ENCODE measurements around the gene MCC.
A peak's percentile ranks its signal among the peaks of the same experiment; 100 is the strongest.

The MCC gene

GRCh38 chr5:113380807-113381326 is 107.4 kb downstream of the MCC start:
- no peak overlapping the region for H3K4me3 Mint-ChIP-seq
- H3K27me3 Mint-ChIP-seq, result peaks cover 10% of the 10 kb centered on the region

GRCh38 chr5:113379936-113380806 is 108.1 kb downstream of the MCC start:
- Mint-ChIP-seq H3K4me1 (peaks cover 6% of the 10 kb centered on the region), H3K4me3 (no peak overlapping the region), H3K27me3 (peaks cover 10% of the 10 kb centered on the region), H3K9me3 (no peaks in the 10 kb centered on the region), H3K27ac (no peak overlapping the region), H3K36me3 (no peaks in the 10 kb centered on the region)
- no peak for DNase-seq (ENCODE audit: low spot score in 2 of 2)
- ATAC-seq (ENCODE audit: low read depth), result no peak

More at GRCh38 chr5:113380807-113381326, 107.4 kb downstream of the MCC start:
- DNase-seq (ENCODE audit: low spot score in 2 of 2) (no peak), ATAC-seq (ENCODE audit: low read depth) (no peak)
- Mint-ChIP-seq H3K4me1 (peaks cover 6% of the 10 kb centered on the region), H3K36me3 (no peaks in the 10 kb centered on the region), H3K9me3 (no peaks in the 10 kb centered on the region), H3K27ac (no peak overlapping the region)

- peak; percentile 34 for ATAC-seq (ENCODE audit: low read depth)
- no peaks in the 10 kb centered on the region for H3K36me3 Mint-ChIP-seq
- H3K9me3 Mint-ChIP-seq, result no peaks in the 10 kb centered on the region
- DNase-seq (ENCODE audit: low spot score in 2 of 2), result peak; percentile 14 to 26
- peaks cover 6% of the 10 kb centered on the region for H3K4me1 Mint-ChIP-seq
- no peak overlapping the region for H3K27ac Mint-ChIP-seq
- peaks cover 10% of the 10 kb centered on the region for H3K27me3 Mint-ChIP-seq
- no peak overlapping the region for H3K4me3 Mint-ChIP-seq
Measured at GRCh38 chr5:113378959-113379541, 109.2 kb downstream of the MCC start.

- no peak overlapping the region for H3K27ac Mint-ChIP-seq
Measured at GRCh38 chr5:113378514-113378913, 109.7 kb downstream of the MCC start.

GRCh38 chr5:113378081-113378480 is 110.2 kb downstream of the MCC start:
- H3K4me3 Mint-ChIP-seq, result no peak overlapping the region
- peaks cover 8% of the 10 kb centered on the region for H3K27me3 Mint-ChIP-seq
- no peaks in the 10 kb centered on the region for H3K36me3 Mint-ChIP-seq
- peaks cover 6% of the 10 kb centered on the region for H3K4me1 Mint-ChIP-seq
- no peaks in the 10 kb centered on the region for H3K9me3 Mint-ChIP-seq
- DNase-seq (ENCODE audit: low spot score in 2 of 2), result no peak
- no peak overlapping the region for H3K27ac Mint-ChIP-seq
- ATAC-seq (ENCODE audit: low read depth), result peak; percentile 44

More at GRCh38 chr5:113378514-113378913, 109.7 kb downstream of the MCC start:
- DNase-seq (ENCODE audit: low spot score in 2 of 2) (no peak), ATAC-seq (ENCODE audit: low read depth) (no peak)
- Mint-ChIP-seq H3K4me3 (no peak overlapping the region), H3K36me3 (no peaks in the 10 kb centered on the region), H3K4me1 (peaks cover 6% of the 10 kb centered on the region), H3K9me3 (no peaks in the 10 kb centered on the region), H3K27me3 (peaks cover 10% of the 10 kb centered on the region)

- no peaks in the 10 kb centered on the region for H3K9me3 Mint-ChIP-seq
- no peak overlapping the region for H3K4me3 Mint-ChIP-seq
- no peak overlapping the region for H3K27ac Mint-ChIP-seq
- no peaks in the 10 kb centered on the region for H3K36me3 Mint-ChIP-seq
- ATAC-seq (ENCODE audit: low read depth), result no peak
- H3K27me3 Mint-ChIP-seq, result peaks cover 5% of the 10 kb centered on the region
- no peak for DNase-seq (ENCODE audit: low spot score in 2 of 2)
- H3K4me1 Mint-ChIP-seq, result peaks cover 6% of the 10 kb centered on the region
Measured at GRCh38 chr5:113376640-113377039, 111.6 kb downstream of the MCC start.

- ATAC-seq (ENCODE audit: low read depth) (no peak), DNase-seq (ENCODE audit: low spot score in 2 of 2) (no peak)
- no peak overlapping the region for H3K4me3 Mint-ChIP-seq
- H3K4me1 Mint-ChIP-seq, result peaks cover 6% of the 10 kb centered on the region
- no peaks in the 10 kb centered on the region for H3K9me3 Mint-ChIP-seq
- peaks cover 3% of the 10 kb centered on the region for H3K27me3 Mint-ChIP-seq
- H3K27ac Mint-ChIP-seq, result no peak overlapping the region
- no peaks in the 10 kb centered on the region for H3K36me3 Mint-ChIP-seq
Measured at GRCh38 chr5:113375480-113376060, 112.7 kb downstream of the MCC start.

GRCh38 chr5:113373426-113373825 is 114.8 kb downstream of the MCC start:
- no peak for ATAC-seq (ENCODE audit: low read depth)
- H3K27me3 Mint-ChIP-seq, result no peaks in the 10 kb centered on the region
- peaks cover 6% of the 10 kb centered on the region for H3K4me1 Mint-ChIP-seq
- no peak for DNase-seq (ENCODE audit: low spot score in 2 of 2)
- no peak overlapping the region for H3K4me3 Mint-ChIP-seq
- H3K9me3 Mint-ChIP-seq, result no peaks in the 10 kb centered on the region
- no peaks in the 10 kb centered on the region for H3K36me3 Mint-ChIP-seq
- no peak overlapping the region for H3K27ac Mint-ChIP-seq

GRCh38 chr5:113371721-113372196 is 116.5 kb downstream of the MCC start:
- DNase-seq (ENCODE audit: low spot score in 2 of 2) (no peak), ATAC-seq (ENCODE audit: low read depth) (no peak)
- H3K27ac Mint-ChIP-seq, result no peak overlapping the region
- H3K4me1 Mint-ChIP-seq, result no peaks in the 10 kb centered on the region
- no peaks in the 10 kb centered on the region for H3K36me3 Mint-ChIP-seq
- H3K9me3 Mint-ChIP-seq, result peaks cover 2% of the 10 kb centered on the region
- H3K4me3 Mint-ChIP-seq, result no peak overlapping the region
- H3K27me3 Mint-ChIP-seq, result peaks cover 2% of the 10 kb centered on the region

- no peak for ATAC-seq (ENCODE audit: low read depth)
- Mint-ChIP-seq H3K36me3 (peaks cover 5% of the 10 kb centered on the region), H3K4me1 (no peaks in the 10 kb centered on the region), H3K9me3 (peaks cover 17% of the 10 kb centered on the region), H3K27me3 (peaks cover 2% of the 10 kb centered on the region), H3K4me3 (no peak overlapping the region), H3K27ac (no peak overlapping the region)
- DNase-seq (ENCODE audit: low spot score in 2 of 2), result no peak
Measured at GRCh38 chr5:113367586-113367985, 120.7 kb downstream of the MCC start.

GRCh38 chr5:113364466-113364865 is 123.8 kb downstream of the MCC start:
- DNase-seq (ENCODE audit: low spot score in 2 of 2) (no peak), ATAC-seq (ENCODE audit: low read depth) (no peak)
- Mint-ChIP-seq H3K36me3 (peaks cover 5% of the 10 kb centered on the region), H3K4me1 (no peaks in the 10 kb centered on the region), H3K27me3 (peaks cover 2% of the 10 kb centered on the region), H3K4me3 (no peak overlapping the region), H3K27ac (no peak overlapping the region), H3K9me3 (peaks cover 17% of the 10 kb centered on the region)

- ATAC-seq (ENCODE audit: low read depth), result no peak
- Mint-ChIP-seq H3K4me3 (no peak overlapping the region), H3K27me3 (no peaks in the 10 kb centered on the region), H3K27ac (no peak overlapping the region), H3K36me3 (peaks cover 5% of the 10 kb centered on the region), H3K9me3 (peaks cover 16% of the 10 kb centered on the region), H3K4me1 (no peaks in the 10 kb centered on the region)
- DNase-seq (ENCODE audit: low spot score in 2 of 2), result no peak
Measured at GRCh38 chr5:113361701-113362100, 126.6 kb downstream of the MCC start.

- Mint-ChIP-seq H3K36me3 (peaks cover 3% of the 10 kb centered on the region), H3K4me3 (no peak overlapping the region), H3K27ac (no peak overlapping the region), H3K4me1 (no peaks in the 10 kb centered on the region), H3K27me3 (no peaks in the 10 kb centered on the region), H3K9me3 (peaks cover 5% of the 10 kb centered on the region)
- DNase-seq (ENCODE audit: low spot score in 2 of 2) (no peak), ATAC-seq (ENCODE audit: low read depth) (no peak)
Measured at GRCh38 chr5:113359419-113359818, 128.8 kb downstream of the MCC start.

- no peak for ATAC-seq (ENCODE audit: low read depth)
Measured at GRCh38 chr5:113358696-113359095, 129.6 kb downstream of the MCC start.

More at GRCh38 chr5:113358696-113359095, 129.6 kb downstream of the MCC start:
- Mint-ChIP-seq H3K4me3 (no peak overlapping the region), H3K4me1 (no peaks in the 10 kb centered on the region), H3K36me3 (peaks cover 1% of the 10 kb centered on the region), H3K27ac (no peak overlapping the region), H3K27me3 (no peaks in the 10 kb centered on the region), H3K9me3 (peaks cover 2% of the 10 kb centered on the region)
- DNase-seq (ENCODE audit: low spot score in 2 of 2), result no peak
